Measurements from ENCODE around the gene ZNF654. TPM values are rescaled to one million over a fixed set of nuclear protein-coding genes. Genes with fewer than 3 reads are reported as not detected.
A peak's percentile ranks its signal among the peaks of the same experiment; 100 is the strongest.

ZNF654 gene
- total and polyA plus RNA-seq, 2 experiments from 2014 or later: 6.3 to 16.2 TPM

DNA sequence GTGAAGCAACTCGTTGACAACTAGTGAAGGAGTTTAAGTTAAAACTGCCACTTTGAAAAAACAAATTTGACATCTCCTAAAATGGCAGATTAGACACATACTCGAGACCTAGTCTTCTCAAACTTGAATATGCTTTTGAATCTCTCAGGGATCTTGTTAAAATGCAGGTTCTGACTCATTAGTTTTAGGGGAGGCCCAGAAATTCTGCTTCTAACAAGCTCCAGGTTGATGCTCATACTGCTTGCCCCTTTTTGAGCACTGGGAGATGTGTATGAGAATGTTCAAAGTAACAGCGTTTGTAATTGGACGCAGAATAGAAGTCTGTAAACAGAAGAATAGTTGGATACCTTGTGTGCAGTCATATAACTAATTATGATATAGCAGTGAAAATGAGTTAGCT, 92.3 kb downstream of the ZNF654 start:
- TF ChIP-seq, protein P1, sequence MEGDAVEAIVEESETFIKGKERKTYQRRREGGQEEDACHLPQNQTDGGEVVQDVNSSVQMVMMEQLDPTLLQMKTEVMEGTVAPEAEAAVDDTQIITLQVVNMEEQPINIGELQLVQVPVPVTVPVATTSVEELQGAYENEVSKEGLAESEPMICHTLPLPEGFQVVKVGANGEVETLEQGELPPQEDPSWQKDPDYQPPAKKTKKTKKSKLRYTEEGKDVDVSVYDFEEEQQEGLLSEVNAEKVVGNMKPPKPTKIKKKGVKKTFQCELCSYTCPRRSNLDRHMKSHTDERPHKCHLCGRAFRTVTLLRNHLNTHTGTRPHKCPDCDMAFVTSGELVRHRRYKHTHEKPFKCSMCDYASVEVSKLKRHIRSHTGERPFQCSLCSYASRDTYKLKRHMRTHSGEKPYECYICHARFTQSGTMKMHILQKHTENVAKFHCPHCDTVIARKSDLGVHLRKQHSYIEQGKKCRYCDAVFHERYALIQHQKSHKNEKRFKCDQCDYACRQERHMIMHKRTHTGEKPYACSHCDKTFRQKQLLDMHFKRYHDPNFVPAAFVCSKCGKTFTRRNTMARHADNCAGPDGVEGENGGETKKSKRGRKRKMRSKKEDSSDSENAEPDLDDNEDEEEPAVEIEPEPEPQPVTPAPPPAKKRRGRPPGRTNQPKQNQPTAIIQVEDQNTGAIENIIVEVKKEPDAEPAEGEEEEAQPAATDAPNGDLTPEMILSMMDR (IDR thresholded peaks at IDR 0.05; ENCODE audit: poor library complexity): no peak
- no peak for TF ChIP-seq EZH2phosphoT487 (IDR thresholded peaks at IDR 0.05; ENCODE audit: low read depth, severe bottlenecking, unreplicated experiment)
- no peak for TF ChIP-seq EZH2 (IDR thresholded peaks at IDR 0.05; ENCODE audit: borderline replicate concordance)
- Histone ChIP-seq H3K4me1 (ENCODE audit: insufficient read depth) (no peaks in the 10 kb centered on the region), H3K27me3 (no peaks in the 10 kb centered on the region), H3K36me3 (replicated peaks; ENCODE audit: insufficient read depth, low read depth) (no peaks in the 10 kb centered on the region), H3K9me3 (ENCODE audit: low read depth) (no peaks in the 10 kb centered on the region), H3K9me2 (replicated peaks; ENCODE audit: insufficient read depth) (no peaks in the 10 kb centered on the region), H3K27ac (no peak overlapping the region), H3K4me2 (peak overlapping the region; percentile 79), H2AFZ (no peak overlapping the region), H3K4me3 (peak overlapping the region; percentile 52), H3K79me2 (peaks cover 73% of the 10 kb centered on the region), H4K20me1 (ENCODE audit: insufficient read depth, poor library complexity, severe bottlenecking) (peaks cover 8% of the 10 kb centered on the region)
- WGBS (ENCODE audit: low lambda C conversion rate, missing lambda C conversion rate): 55% methylated on average over 4 of the region's 4 CpGs
- no peak for DNase-seq (ENCODE audit: low spot score)

DNA sequence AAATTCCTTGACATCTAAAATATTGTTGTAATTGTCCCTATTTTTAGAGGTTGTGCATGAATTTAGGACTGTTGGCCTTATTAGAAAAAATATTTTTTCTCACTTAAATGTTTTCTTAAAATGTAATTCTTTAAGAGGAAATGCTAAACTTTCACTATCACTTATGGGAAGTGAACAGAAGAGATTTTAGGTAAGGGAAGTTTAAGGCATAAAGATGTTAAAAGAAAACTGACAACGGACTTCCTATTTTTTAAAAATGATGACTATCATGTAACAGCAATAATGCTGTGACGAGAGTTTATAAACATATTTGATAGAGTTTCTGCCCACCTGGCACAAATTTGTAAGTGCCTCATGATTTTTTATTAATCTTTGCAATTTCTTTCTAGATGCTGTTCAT, 93.8 kb downstream of the ZNF654 start:
- 94% methylated on average over 2 of the region's 2 CpGs for WGBS (ENCODE audit: low lambda C conversion rate, missing lambda C conversion rate)

DNA sequence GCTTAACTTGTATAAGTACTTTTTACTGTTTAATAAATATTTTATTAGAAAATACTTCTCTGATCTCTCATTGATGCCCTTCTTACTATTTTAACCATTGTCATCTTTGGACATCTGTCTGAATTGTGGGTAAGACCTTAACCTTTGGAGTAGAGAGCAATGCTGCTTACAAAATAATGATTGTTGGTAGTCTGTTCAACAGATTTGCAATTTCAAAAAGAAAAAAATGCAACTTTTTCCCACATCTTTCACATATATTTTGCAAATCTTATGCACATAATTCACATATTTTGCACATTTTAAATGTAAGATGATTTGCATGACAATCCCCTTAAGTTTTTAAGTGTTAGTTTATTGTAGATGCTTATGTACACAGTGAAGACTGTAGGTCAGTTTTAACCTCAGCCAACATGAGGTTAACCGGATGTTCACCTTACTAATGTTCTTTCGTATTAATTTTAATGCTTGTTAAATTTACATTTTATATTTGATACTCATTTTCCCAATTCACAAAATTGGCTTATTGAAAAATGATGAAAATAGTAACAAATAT, 107.4 kb downstream of the ZNF654 start:
- Histone ChIP-seq H3K4me1 (ENCODE audit: insufficient read depth) (no peaks in the 10 kb centered on the region), H3K4me3 (no peak overlapping the region), H3K4me2 (no peak overlapping the region), H3K36me3 (replicated peaks; ENCODE audit: insufficient read depth, low read depth) (no peaks in the 10 kb centered on the region), H2AFZ (no peak overlapping the region), H4K20me1 (ENCODE audit: insufficient read depth, poor library complexity, severe bottlenecking) (no peaks in the 10 kb centered on the region), H3K27me3 (no peaks in the 10 kb centered on the region), H3K9me2 (replicated peaks; ENCODE audit: insufficient read depth) (no peaks in the 10 kb centered on the region), H3K27ac (no peak overlapping the region), H3K79me2 (no peaks in the 10 kb centered on the region), H3K9me3 (ENCODE audit: low read depth) (no peaks in the 10 kb centered on the region)
- 99% methylated on average over 2 of the region's 2 CpGs for WGBS (ENCODE audit: low lambda C conversion rate, missing lambda C conversion rate)
- no peak for DNase-seq (ENCODE audit: low spot score)
- TF ChIP-seq, protein P1 (IDR thresholded peaks at IDR 0.05; ENCODE audit: poor library complexity): no peak
- TF ChIP-seq EZH2phosphoT487 (IDR thresholded peaks at IDR 0.05; ENCODE audit: low read depth, severe bottlenecking, unreplicated experiment) (no peak), EZH2 (IDR thresholded peaks at IDR 0.05; ENCODE audit: borderline replicate concordance) (no peak)

More for the DNA sequence above, 93.8 kb downstream of the ZNF654 start:
- H3K4me3 ChIP-seq: no peak overlapping the region
- H2AFZ ChIP-seq: no peak overlapping the region
- no peak for DNase-seq (ENCODE audit: low spot score)
- no peak overlapping the region for H3K4me2 ChIP-seq
- peaks cover 10% of the 10 kb centered on the region for H4K20me1 ChIP-seq (ENCODE audit: insufficient read depth, poor library complexity, severe bottlenecking)
- TF ChIP-seq, protein P1 (IDR thresholded peaks at IDR 0.05; ENCODE audit: poor library complexity): no peak
- TF ChIP-seq EZH2phosphoT487 (IDR thresholded peaks at IDR 0.05; ENCODE audit: low read depth, severe bottlenecking, unreplicated experiment): no peak
- TF ChIP-seq EZH2 (IDR thresholded peaks at IDR 0.05; ENCODE audit: borderline replicate concordance): no peak
- H3K27me3 ChIP-seq: no peaks in the 10 kb centered on the region
- no peaks in the 10 kb centered on the region for H3K36me3 ChIP-seq (replicated peaks; ENCODE audit: insufficient read depth, low read depth)
- no peak overlapping the region for H3K27ac ChIP-seq
- H3K9me2 ChIP-seq (replicated peaks; ENCODE audit: insufficient read depth): no peaks in the 10 kb centered on the region
- no peaks in the 10 kb centered on the region for H3K9me3 ChIP-seq (ENCODE audit: low read depth)
- H3K4me1 ChIP-seq (ENCODE audit: insufficient read depth): no peaks in the 10 kb centered on the region
- H3K79me2 ChIP-seq: peaks cover 83% of the 10 kb centered on the region
